Stomach (tissue), 9 donors: Measurements from ENCODE around the gene ADRM1. TPM values are rescaled to one million over a fixed set of nuclear protein-coding genes. Genes with fewer than 3 reads are reported as not detected.

ENCODE experiments used
- DNase-seq, 2 donors: peaks; one replicate each; pipeline versions ENCODE4 v3.0.0 to v3.0.0-alpha.2; 2013 to 2019
- H3K27ac ChIP-seq, 5 donors: fragments of 200-600 bp in 4 of 5; sonication (generic) in 4 of 5; one replicate each; pipeline ENCODE4 v1.5.1; 2013 to 2019; ENCODE audit warnings: mild to moderate bottlenecking in 1 of 5, moderate library complexity in 1 of 5
- H3K27me3 ChIP-seq, 3 donors: fragments of 200-600 bp; sonication (generic); one replicate each; pipeline ENCODE4 v1.5.1; 2017 to 2019; ENCODE audit warnings: mixed run types in 1 of 3
- H3K36me3 ChIP-seq, 4 donors: fragments of 200-600 bp; sonication (generic); 1 replicate in 3 of 4; 2 replicates in 1 of 4; pipeline ENCODE4 v1.5.1; 2016 to 2019
- H3K4me1 ChIP-seq, 4 donors: fragments of 200-600 bp; sonication (generic); one replicate each; pipeline ENCODE4 v1.5.1; 2016 to 2019
- H3K4me3 ChIP-seq, 4 donors: fragments of 200-600 bp; sonication (generic) in 3 of 4; one replicate each; pipeline ENCODE4 v1.5.1; 2016 to 2019; ENCODE audit warnings: mild to moderate bottlenecking in 1 of 4
- H3K9me3 ChIP-seq, 4 donors: fragments of 200-600 bp; sonication (generic); one replicate each; pipeline ENCODE4 v1.5.1; 2016 to 2019
- CTCF ChIP-seq, 7 experiments: fragments of 450-650 bp in 4 of 7; fragments of 200-600 bp in 3 of 7; sonication (generic) in 3 of 7; IDR thresholded peaks; one replicate each; pipeline ENCODE4 v1.5.1; 2016 to 2019; ENCODE audit warnings: antibody characterized with exemption in 7 of 7, control low read depth in 2 of 7, mild to moderate bottlenecking in 1 of 7
- EP300 ChIP-seq: sonication (generic); formaldehyde crosslinking; IDR thresholded peaks from one replicate; pipeline ENCODE4 v1.6.1; 2017; ENCODE audit warnings: antibody characterized with exemption
- POLR2A ChIP-seq, 4 donors: fragments of 450-650 bp; IDR thresholded peaks; one replicate each; pipeline ENCODE4 v1.6.1; 2016; ENCODE audit warnings: antibody characterized with exemption in 4 of 4, control low read depth in 2 of 4, mild to moderate bottlenecking in 1 of 4, moderate library complexity in 1 of 4
- POLR2AphosphoS5 ChIP-seq, 3 donors: sonication (generic); formaldehyde crosslinking; IDR thresholded peaks; one replicate each; pipeline ENCODE4 v1.6.1; 2016; ENCODE audit warnings: antibody characterized with exemption in 3 of 3
- WGBS, 5 donors: extraction: QIAGEN DNeasy Blood & Tissue Kit in 3 of 5; methylation state at CpG; one replicate each; pipeline versions ENCODE4 v1.1.5 to v1.1.7; 2013 to 2018; 5-methylcytosine and 5-hydroxymethylcytosine counted together
- intact Hi-C: fragments of 100-400 bp; cut with DNase I; formaldehyde crosslinking; loops from one replicate; pipeline ENCODE4 v1.15.1; 2023; ENCODE audit warnings: low total_unique reads
- polyA plus RNA-seq, 3 donors: library from polyadenylated mRNA; stranded (reverse); fragments of 200-250 nt; gene quantifications; one replicate each; pipeline ENCODE4 v1.2.3, GENCODE V29; 2013
- total RNA-seq, 5 donors: library from RNA; depleted of rRNA; stranded (reverse); fragments of >200 nt; gene quantifications; one replicate each; pipeline versions ENCODE4 v1.1.0 to v1.2.3, GENCODE V29; 2014 to 2016
- donor health status: healthy with polysubstance abuse.
- donor health status: Bipolar disorder and iron deficiency.
- donor health status: healthy.

ADRM1 gene
- total and polyA plus RNA-seq, 8 donors: 42.0 to 130 (median 83.7) TPM

GRCh38 chr20:62314711-62315302 lies 12.0 kb downstream of the ADRM1 start:
- peaks cover 59 to 95% (median 91%) of the 10 kb centered on the region in 4 donors for H3K36me3 ChIP-seq
- intact Hi-C loops: no loop called here
- 81 to 96% (median 93%) methylated on average over 10 to 25 of the region's 25 CpGs for WGBS, 5 donors
- no peak for DNase-seq
- H3K4me3 ChIP-seq: no peak overlapping the region
- no peak for TF ChIP-seq POLR2A (IDR thresholded peaks at IDR 0.05)
- TF ChIP-seq EP300: no peak
- no peak for TF ChIP-seq CTCF (IDR thresholded peaks at IDR 0.05)
- no peak for TF ChIP-seq POLR2AphosphoS5 (IDR thresholded peaks at IDR 0.05)
- H3K27me3 ChIP-seq: no peaks in the 10 kb centered on the region
- no peaks in the 10 kb centered on the region for H3K9me3 ChIP-seq
- H3K27ac ChIP-seq: no peak overlapping the region
- H3K4me1 ChIP-seq: peaks cover 0 to 5% (median 0%) of the 10 kb centered on the region in 4 donors

GRCh38 chr20:62315773-62316172 lies 13.0 kb downstream of the ADRM1 start:
- no peaks in the 10 kb centered on the region for H3K9me3 ChIP-seq
- H3K4me1 ChIP-seq: peaks cover 0 to 3% (median 0%) of the 10 kb centered on the region in 4 donors
- H3K36me3 ChIP-seq: peaks cover 63 to 94% (median 90%) of the 10 kb centered on the region in 4 donors
- no peak for DNase-seq
- WGBS, 5 donors: 94 to 98% (median 97%) methylated on average over 8 to 12 of the region's 12 CpGs
- intact Hi-C loops: no loop called here
- no peak for TF ChIP-seq EP300
- no peak for TF ChIP-seq POLR2A (IDR thresholded peaks at IDR 0.05)
- TF ChIP-seq CTCF (IDR thresholded peaks at IDR 0.05): no peak
- TF ChIP-seq POLR2AphosphoS5 (IDR thresholded peaks at IDR 0.05): no peak
- H3K27me3 ChIP-seq: no peaks in the 10 kb centered on the region
- H3K4me3 ChIP-seq: no peak overlapping the region
- no peak overlapping the region for H3K27ac ChIP-seq

DNA sequence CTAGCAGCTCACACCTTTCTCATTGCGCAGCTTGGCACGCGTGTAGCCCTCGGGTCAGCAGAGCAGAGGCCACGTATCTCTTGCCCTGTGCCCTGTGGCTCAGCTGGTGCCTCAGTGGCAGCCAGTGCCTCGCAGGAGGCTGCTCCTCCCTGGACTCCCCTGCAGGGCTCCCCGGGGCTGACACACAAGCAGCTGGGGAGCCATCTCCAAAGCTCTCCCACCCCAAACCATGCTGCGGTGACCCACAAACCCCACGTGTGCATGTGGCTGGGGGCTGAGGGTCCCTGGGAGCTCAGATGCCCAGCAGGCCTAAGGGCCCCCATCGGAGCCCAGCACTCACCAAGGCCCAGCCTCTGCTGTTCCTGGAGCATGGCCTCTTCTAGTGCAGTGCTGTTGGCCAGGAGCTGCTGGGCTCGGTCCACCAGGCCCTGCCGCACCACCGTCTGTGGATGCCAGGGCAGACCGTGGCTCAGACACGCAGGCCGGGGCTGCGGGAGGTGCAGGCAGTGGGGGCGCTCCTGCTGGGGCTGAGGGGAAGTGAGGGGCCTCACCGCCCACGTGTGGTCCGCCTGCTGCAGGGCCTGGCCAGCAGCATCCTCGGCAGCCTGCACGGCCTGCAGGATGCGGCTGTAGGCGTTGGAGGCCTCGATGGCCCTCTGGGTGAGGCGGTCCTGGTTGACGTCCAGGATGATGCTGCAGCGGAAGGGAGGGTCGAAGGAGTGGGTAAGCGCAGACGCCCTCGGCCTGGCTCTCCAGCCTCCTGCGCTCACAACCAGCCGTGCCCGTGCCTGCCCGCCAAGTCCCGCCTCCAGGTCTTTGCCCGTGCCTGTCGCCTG lies 13.8 kb downstream of the ADRM1 start:
- H3K36me3 ChIP-seq: peaks cover 56 to 88% (median 83%) of the 10 kb centered on the region in 4 donors
- no peaks in the 10 kb centered on the region for H3K9me3 ChIP-seq
- no peak overlapping the region for H3K4me3 ChIP-seq
- DNase-seq: no peak
- H3K27me3 ChIP-seq: no peaks in the 10 kb centered on the region
- no peak overlapping the region for H3K27ac ChIP-seq
- intact Hi-C loops: no loop called here
- TF ChIP-seq CTCF (IDR thresholded peaks at IDR 0.05) (no peak), POLR2AphosphoS5 (IDR thresholded peaks at IDR 0.05) (no peak), POLR2A (IDR thresholded peaks at IDR 0.05) (no peak), EP300 (no peak)
- WGBS, 5 donors: 82 to 91% (median 88%) methylated on average over 25 to 40 of the region's 40 CpGs
- H3K4me1 ChIP-seq: no peaks in the 10 kb centered on the region

DNA sequence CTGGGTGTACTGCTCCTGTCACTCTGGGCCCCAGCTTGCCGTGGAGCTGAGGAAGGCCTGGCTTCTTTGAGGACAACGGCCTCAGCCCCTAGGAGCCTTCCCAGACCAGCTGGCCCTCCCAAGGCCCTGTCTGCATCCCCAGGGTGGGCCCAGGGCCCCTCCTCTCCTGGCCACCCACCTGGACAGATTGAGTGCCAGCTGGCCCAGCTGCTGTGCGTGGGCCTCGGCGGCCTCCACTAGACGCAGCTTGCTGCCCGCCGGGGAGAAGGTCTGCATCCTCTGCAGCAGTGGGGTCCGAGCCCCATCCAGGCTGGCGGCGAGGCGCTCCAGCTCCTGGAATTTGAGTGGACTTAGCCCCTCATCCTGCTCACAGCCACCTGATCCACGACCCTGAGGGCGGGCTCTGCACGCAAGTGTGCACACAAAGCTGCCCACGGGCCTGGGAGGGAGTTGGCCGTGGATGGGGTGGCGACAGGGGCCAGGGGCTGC lies 14.4 kb downstream of the ADRM1 start:
- H3K4me3 ChIP-seq: no peak overlapping the region
- WGBS, 5 donors: 69 to 89% (median 81%) methylated on average over 6 to 18 of the region's 18 CpGs
- DNase-seq: no peak
- no peaks in the 10 kb centered on the region for H3K9me3 ChIP-seq
- TF ChIP-seq EP300: no peak
- TF ChIP-seq POLR2AphosphoS5 (IDR thresholded peaks at IDR 0.05): no peak
- intact Hi-C loops: no loop called here
- H3K36me3 ChIP-seq: peaks cover 56 to 88% (median 82%) of the 10 kb centered on the region in 4 donors
- H3K27ac ChIP-seq: no peak overlapping the region
- no peaks in the 10 kb centered on the region for H3K4me1 ChIP-seq
- no peaks in the 10 kb centered on the region for H3K27me3 ChIP-seq
